Measurements from ENCODE around the gene ANOS1.
"Not testable (repeated sequence)": the region's sequence is repeated elsewhere in the genome, so short reads cannot be mapped to it uniquely, and the experiment has no call there.

Gene ANOS1

GRCh38 chrX:8731559-8732395, at the start of gene ANOS1:
Gene ANOS1, minus strand, starts transcription at chrX:8732137. Its CDS starts 101 bp downstream, at chrX:8732036.
- no peak for TF ChIP-seq CSRNP3 (CRISPR knock-in tag; IDR thresholded peaks at IDR 0.05)
- no peak for TF ChIP-seq CSDC2 (CRISPR knock-in tag; IDR thresholded peaks at IDR 0.05)
- no peak for TF ChIP-seq ZNF8 (CRISPR knock-in tag; IDR thresholded peaks at IDR 0.05)
- no peak for TF ChIP-seq ISL1 (CRISPR knock-in tag; IDR thresholded peaks at IDR 0.05)
- TF ChIP-seq PPARA (CRISPR knock-in tag; IDR thresholded peaks at IDR 0.05; ENCODE audit: borderline replicate concordance): no peak
- TF ChIP-seq OSR1 (CRISPR knock-in tag; IDR thresholded peaks at IDR 0.05): no peak
- TF ChIP-seq RARB (CRISPR knock-in tag; IDR thresholded peaks at IDR 0.05): no peak
- no peak for TF ChIP-seq ESRRG (CRISPR knock-in tag; IDR thresholded peaks at IDR 0.05)
- TF ChIP-seq PATZ1 (CRISPR knock-in tag; IDR thresholded peaks at IDR 0.05; ENCODE audit: borderline replicate concordance): no peak
- TF ChIP-seq ZFP3 (CRISPR knock-in tag; IDR thresholded peaks at IDR 0.05): no peak
- no peak for TF ChIP-seq ZNF565 (CRISPR knock-in tag; conservative IDR thresholded peaks at IDR 0.05; ENCODE audit: low read depth)
- ATAC-seq: no peak

GRCh38 chrX:8773117-8773516, 41.2 kb upstream of the ANOS1 start:
- ATAC-seq: no peak
- TF ChIP-seq BACH2 (CRISPR knock-in tag; IDR thresholded peaks at IDR 0.05; ENCODE audit: borderline replicate concordance) (no peak), ZC3H10 (CRISPR knock-in tag; IDR thresholded peaks at IDR 0.05) (no peak), CSRNP3 (CRISPR knock-in tag; IDR thresholded peaks at IDR 0.05) (no peak), GLIS3 (CRISPR knock-in tag; IDR thresholded peaks at IDR 0.05) (no peak), PPARA (CRISPR knock-in tag; IDR thresholded peaks at IDR 0.05; ENCODE audit: borderline replicate concordance) (no peak), ZFP30 (CRISPR knock-in tag; IDR thresholded peaks at IDR 0.05) (no peak), ESRRG (CRISPR knock-in tag; IDR thresholded peaks at IDR 0.05) (no peak), PATZ1 (CRISPR knock-in tag; IDR thresholded peaks at IDR 0.05; ENCODE audit: borderline replicate concordance) (no peak)

- ATAC-seq: no peak
- TF ChIP-seq ISL1 (CRISPR knock-in tag; IDR thresholded peaks at IDR 0.05) (no peak), ZNF565 (CRISPR knock-in tag; conservative IDR thresholded peaks at IDR 0.05; ENCODE audit: low read depth) (no peak), TOX (CRISPR knock-in tag; IDR thresholded peaks at IDR 0.05; ENCODE audit: borderline replicate concordance) (no peak), ZNF8 (CRISPR knock-in tag; IDR thresholded peaks at IDR 0.05) (no peak)
Measured at GRCh38 chrX:8760021-8760420, 28.1 kb upstream of the ANOS1 start.

- ATAC-seq: not testable (repeated sequence)
Measured at GRCh38 chrX:8758706-8759105, 26.8 kb upstream of the ANOS1 start.

GRCh38 chrX:8757609-8758389, 25.9 kb upstream of the ANOS1 start:
- ATAC-seq: not testable (repeated sequence)

Data from SK-N-SH treated with all-trans-retinoic acid at 6 μM for 48 hours (cell line).